SK-N-SH treated with all-trans-retinoic acid at 6 μM for 48 hours (cell line): Measurements from ENCODE around the gene LMAN2.

Experiments used
- ATAC-seq: fragments of 200-7000 bp; cut with Tn5 transposase; 3 replicates; pipeline ENCODE4 v1.9.1; 2020; ENCODE audit warnings: mild to moderate bottlenecking, moderate library complexity
- ARNTL ChIP-seq: fragments of 450-650 bp; formaldehyde crosslinking; IDR thresholded peaks from 2 replicates; pipeline ENCODE4 v1.5.0; 2020; ENCODE audit warnings: low read depth, mild to moderate bottlenecking, moderate library complexity, borderline replicate concordance
- BACH2 ChIP-seq: fragments of 250-450 bp; sonication (Bioruptor Pico); IDR thresholded peaks from 2 replicates; pipeline ENCODE4 v1.9.0; 2021; ENCODE audit warnings: mild to moderate bottlenecking, borderline replicate concordance
- CSDC2 ChIP-seq: fragments of 250-450 bp; sonication (Bioruptor Pico); IDR thresholded peaks from 2 replicates; pipeline ENCODE4 v1.5.0; 2020; ENCODE audit warnings: mild to moderate bottlenecking, moderate library complexity
- ESRRG ChIP-seq: fragments of 250-450 bp; sonication (Bioruptor Pico); IDR thresholded peaks from 2 replicates; pipeline ENCODE4 v1.6.1; 2021; ENCODE audit warnings: mild to moderate bottlenecking
- GLIS3 ChIP-seq: fragments of 250-450 bp; sonication (Bioruptor Pico); IDR thresholded peaks from 2 replicates; pipeline ENCODE4 v1.5.0; 2020; ENCODE audit warnings: mild to moderate bottlenecking, moderate library complexity
- ISL1 ChIP-seq: fragments of 250-450 bp; sonication (Bioruptor Pico); IDR thresholded peaks from 2 replicates; pipeline ENCODE4 v2.1.2; 2022; ENCODE audit warnings: mild to moderate bottlenecking, moderate library complexity
- OSR1 ChIP-seq: fragments of 250-450 bp; sonication (Bioruptor Pico); IDR thresholded peaks from 2 replicates; pipeline ENCODE4 v1.8.0; 2022; ENCODE audit warnings: moderate library complexity, mild to moderate bottlenecking, inconsistent platforms
- POU6F1 ChIP-seq: fragments of 250-450 bp; sonication (Bioruptor Pico); IDR thresholded peaks from 2 replicates; pipeline ENCODE4 v1.8.0; 2021; ENCODE audit warnings: low read depth, mild to moderate bottlenecking, moderate library complexity, borderline replicate concordance
- PPARA ChIP-seq: fragments of 250-450 bp; sonication (Bioruptor Pico); IDR thresholded peaks from 2 replicates; pipeline ENCODE4 v1.5.0; 2020; ENCODE audit warnings: mild to moderate bottlenecking, borderline replicate concordance
- RARB ChIP-seq: fragments of 250-450 bp; sonication (Bioruptor Pico); IDR thresholded peaks from 2 replicates; pipeline ENCODE4 v1.8.0; 2021; ENCODE audit warnings: mild to moderate bottlenecking, moderate library complexity
- SNAI2 ChIP-seq: fragments of 250-450 bp; sonication (Bioruptor Pico); IDR thresholded peaks from 2 replicates; pipeline ENCODE4 v1.5.0; 2020; ENCODE audit warnings: mild to moderate bottlenecking, moderate library complexity
- TCF4 ChIP-seq: fragments of 250-450 bp; sonication (Bioruptor Pico); IDR thresholded peaks from 2 replicates; pipeline ENCODE4 v1.8.0; 2021; ENCODE audit warnings: mild to moderate bottlenecking, moderate library complexity, borderline replicate concordance
- TOX ChIP-seq: fragments of 250-450 bp; sonication (Bioruptor Pico); IDR thresholded peaks from 2 replicates; pipeline ENCODE4 v1.8.0; 2021; ENCODE audit warnings: mild to moderate bottlenecking, moderate library complexity, borderline replicate concordance
- ZC3H10 ChIP-seq: fragments of 250-450 bp; sonication (Bioruptor Pico); IDR thresholded peaks from 2 replicates; pipeline ENCODE4 v1.5.1; 2021; ENCODE audit warnings: mild to moderate bottlenecking, moderate library complexity
- ZNF565 ChIP-seq: fragments of 450-650 bp; formaldehyde crosslinking; conservative IDR thresholded peaks from 2 replicates; pipeline ENCODE4 v1.5.0; 2020; ENCODE audit warnings: low read depth, mild to moderate bottlenecking, moderate library complexity
- ZNF70 ChIP-seq: fragments of 450-650 bp; formaldehyde crosslinking; IDR thresholded peaks from 2 replicates; pipeline ENCODE4 v1.5.0; 2020; ENCODE audit warnings: mild to moderate bottlenecking, moderate library complexity
- ZNF8 ChIP-seq: fragments of 450-650 bp; formaldehyde crosslinking; IDR thresholded peaks from 2 replicates; pipeline ENCODE4 v1.5.0; 2020; ENCODE audit warnings: mild to moderate bottlenecking, moderate library complexity
- TF ChIP-seq, protein P1 (sequence below): fragments of 250-450 bp; sonication (Bioruptor Pico); IDR thresholded peaks from 2 replicates; pipeline ENCODE4 v1.8.0; 2020; ENCODE audit warnings: mild to moderate bottlenecking, moderate library complexity, borderline replicate concordance
- TF ChIP-seq, protein P2 (sequence below): fragments of 250-450 bp; sonication (Bioruptor Pico); IDR thresholded peaks from 2 replicates; pipeline ENCODE4 v1.5.1; 2021; ENCODE audit warnings: mild to moderate bottlenecking, moderate library complexity
- TF ChIP-seq, protein P3 (sequence below): fragments of 250-450 bp; sonication (Bioruptor Pico); IDR thresholded peaks from 2 replicates; pipeline ENCODE4 v1.5.0; 2020; ENCODE audit warnings: mild to moderate bottlenecking, moderate library complexity

The LMAN2 gene

DNA sequence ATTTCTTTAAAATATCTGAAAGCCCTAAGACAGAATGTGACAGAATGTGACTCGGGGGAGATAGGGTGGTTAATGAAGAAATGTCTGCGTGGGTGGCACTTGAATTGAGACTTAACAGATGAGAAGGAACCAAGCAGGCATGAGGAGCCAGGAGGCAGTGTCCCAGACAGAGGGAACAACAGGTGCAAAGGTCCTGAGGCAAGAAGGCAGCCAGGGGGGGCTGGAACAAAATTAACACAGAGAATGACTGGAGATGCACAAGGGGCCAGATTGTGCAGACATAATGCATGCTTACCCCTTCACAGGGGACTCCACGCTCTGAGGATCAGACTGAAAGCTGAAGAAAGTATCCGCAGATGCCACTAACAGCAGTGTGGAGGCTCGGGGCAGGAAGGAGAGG is 1.7 kb downstream of the LMAN2 start:
- no peak for ATAC-seq
- no peak for TF ChIP-seq ZNF70 (CRISPR knock-in tag)
- no peak for TF ChIP-seq BACH2 (CRISPR knock-in tag)
- no peak for TF ChIP-seq PPARA (CRISPR knock-in tag)
- TF ChIP-seq TCF4 (CRISPR knock-in tag): no peak

GRCh38 chr5:177349362-177349647 is 2.2 kb downstream of the LMAN2 start:
- TF ChIP-seq ZNF565 (CRISPR knock-in tag) (no peak), POU6F1 (CRISPR knock-in tag) (no peak), ESRRG (CRISPR knock-in tag) (no peak), ZNF8 (CRISPR knock-in tag) (no peak)
- TF ChIP-seq, protein P1, sequence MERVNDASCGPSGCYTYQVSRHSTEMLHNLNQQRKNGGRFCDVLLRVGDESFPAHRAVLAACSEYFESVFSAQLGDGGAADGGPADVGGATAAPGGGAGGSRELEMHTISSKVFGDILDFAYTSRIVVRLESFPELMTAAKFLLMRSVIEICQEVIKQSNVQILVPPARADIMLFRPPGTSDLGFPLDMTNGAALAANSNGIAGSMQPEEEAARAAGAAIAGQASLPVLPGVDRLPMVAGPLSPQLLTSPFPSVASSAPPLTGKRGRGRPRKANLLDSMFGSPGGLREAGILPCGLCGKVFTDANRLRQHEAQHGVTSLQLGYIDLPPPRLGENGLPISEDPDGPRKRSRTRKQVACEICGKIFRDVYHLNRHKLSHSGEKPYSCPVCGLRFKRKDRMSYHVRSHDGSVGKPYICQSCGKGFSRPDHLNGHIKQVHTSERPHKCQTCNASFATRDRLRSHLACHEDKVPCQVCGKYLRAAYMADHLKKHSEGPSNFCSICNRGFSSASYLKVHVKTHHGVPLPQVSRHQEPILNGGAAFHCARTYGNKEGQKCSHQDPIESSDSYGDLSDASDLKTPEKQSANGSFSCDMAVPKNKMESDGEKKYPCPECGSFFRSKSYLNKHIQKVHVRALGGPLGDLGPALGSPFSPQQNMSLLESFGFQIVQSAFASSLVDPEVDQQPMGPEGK (CRISPR knock-in tag): no peak
- TF ChIP-seq, all 23 proteins: peak for 0
- ATAC-seq: no peak

DNA sequence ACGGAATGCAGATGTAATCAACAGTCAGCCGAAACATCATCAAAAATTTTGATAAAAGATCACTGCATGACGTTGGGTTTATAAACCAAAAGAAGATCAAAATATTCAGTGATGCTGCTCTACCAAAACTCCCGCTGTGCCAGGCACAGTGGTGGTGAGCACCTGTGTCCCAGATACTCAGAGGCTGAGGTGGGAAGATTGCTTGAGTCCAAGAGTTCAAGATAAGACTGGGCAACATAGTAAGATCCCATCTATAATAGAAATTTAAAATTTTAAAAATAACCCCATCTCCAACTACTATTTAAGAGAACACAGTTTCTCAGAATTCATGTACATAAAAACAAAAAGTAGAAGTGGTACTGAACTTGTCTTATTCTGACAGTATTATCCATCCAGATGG is 3.8 kb downstream of the LMAN2 start:
- no peak for TF ChIP-seq GLIS3
- no peak for TF ChIP-seq RARB (CRISPR knock-in tag)
- TF ChIP-seq ZC3H10 (CRISPR knock-in tag): no peak
- no peak for TF ChIP-seq OSR1 (CRISPR knock-in tag)
- no peak for TF ChIP-seq ESRRG (CRISPR knock-in tag)
- TF ChIP-seq BACH2 (CRISPR knock-in tag): no peak
- TF ChIP-seq POU6F1 (CRISPR knock-in tag): no peak
- ATAC-seq: no peak

- TF ChIP-seq ARNTL (CRISPR knock-in tag) (no peak), TOX (CRISPR knock-in tag) (no peak), ZNF8 (CRISPR knock-in tag) (no peak), ISL1 (CRISPR knock-in tag) (no peak), ESRRG (CRISPR knock-in tag) (no peak), POU6F1 (CRISPR knock-in tag) (no peak), BACH2 (CRISPR knock-in tag) (no peak), SNAI2 (CRISPR knock-in tag) (no peak), PPARA (CRISPR knock-in tag) (no peak), RARB (CRISPR knock-in tag) (no peak)
- TF ChIP-seq, protein P2, sequence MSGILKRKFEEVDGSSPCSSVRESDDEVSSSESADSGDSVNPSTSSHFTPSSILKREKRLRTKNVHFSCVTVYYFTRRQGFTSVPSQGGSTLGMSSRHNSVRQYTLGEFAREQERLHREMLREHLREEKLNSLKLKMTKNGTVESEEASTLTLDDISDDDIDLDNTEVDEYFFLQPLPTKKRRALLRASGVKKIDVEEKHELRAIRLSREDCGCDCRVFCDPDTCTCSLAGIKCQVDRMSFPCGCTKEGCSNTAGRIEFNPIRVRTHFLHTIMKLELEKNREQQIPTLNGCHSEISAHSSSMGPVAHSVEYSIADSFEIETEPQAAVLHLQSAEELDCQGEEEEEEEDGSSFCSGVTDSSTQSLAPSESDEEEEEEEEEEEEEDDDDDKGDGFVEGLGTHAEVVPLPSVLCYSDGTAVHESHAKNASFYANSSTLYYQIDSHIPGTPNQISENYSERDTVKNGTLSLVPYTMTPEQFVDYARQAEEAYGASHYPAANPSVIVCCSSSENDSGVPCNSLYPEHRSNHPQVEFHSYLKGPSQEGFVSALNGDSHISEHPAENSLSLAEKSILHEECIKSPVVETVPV (CRISPR knock-in tag): no peak
- ATAC-seq: no peak
These were observed 4.6 kb downstream of the LMAN2 start for GRCh38 chr5:177346820-177347219.

DNA sequence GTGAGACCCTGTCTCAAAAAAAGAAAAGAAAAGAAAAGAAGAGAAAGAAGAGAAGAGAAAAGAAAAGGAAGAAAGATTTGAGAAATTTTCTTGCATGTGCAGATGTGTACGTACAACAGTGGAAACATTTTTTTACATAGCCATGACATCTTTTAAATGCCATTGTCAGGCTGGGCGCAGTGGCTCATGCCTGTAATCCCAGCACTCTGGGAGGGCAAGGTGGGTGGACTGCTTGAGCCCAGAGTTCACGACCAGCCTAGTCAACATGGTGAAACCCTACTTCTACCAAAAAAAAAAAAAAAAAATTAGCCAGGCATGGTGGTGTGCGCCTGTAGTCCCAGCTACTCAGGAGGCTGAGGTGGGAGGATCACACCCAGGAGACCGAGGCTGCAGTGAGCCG is 6.6 kb downstream of the LMAN2 start:
- ATAC-seq: no peak
- TF ChIP-seq SNAI2 (CRISPR knock-in tag) (no peak), OSR1 (CRISPR knock-in tag) (no peak), ZNF565 (CRISPR knock-in tag) (no peak), CSDC2 (CRISPR knock-in tag) (no peak), ISL1 (CRISPR knock-in tag) (no peak)
- TF ChIP-seq, protein P3, sequence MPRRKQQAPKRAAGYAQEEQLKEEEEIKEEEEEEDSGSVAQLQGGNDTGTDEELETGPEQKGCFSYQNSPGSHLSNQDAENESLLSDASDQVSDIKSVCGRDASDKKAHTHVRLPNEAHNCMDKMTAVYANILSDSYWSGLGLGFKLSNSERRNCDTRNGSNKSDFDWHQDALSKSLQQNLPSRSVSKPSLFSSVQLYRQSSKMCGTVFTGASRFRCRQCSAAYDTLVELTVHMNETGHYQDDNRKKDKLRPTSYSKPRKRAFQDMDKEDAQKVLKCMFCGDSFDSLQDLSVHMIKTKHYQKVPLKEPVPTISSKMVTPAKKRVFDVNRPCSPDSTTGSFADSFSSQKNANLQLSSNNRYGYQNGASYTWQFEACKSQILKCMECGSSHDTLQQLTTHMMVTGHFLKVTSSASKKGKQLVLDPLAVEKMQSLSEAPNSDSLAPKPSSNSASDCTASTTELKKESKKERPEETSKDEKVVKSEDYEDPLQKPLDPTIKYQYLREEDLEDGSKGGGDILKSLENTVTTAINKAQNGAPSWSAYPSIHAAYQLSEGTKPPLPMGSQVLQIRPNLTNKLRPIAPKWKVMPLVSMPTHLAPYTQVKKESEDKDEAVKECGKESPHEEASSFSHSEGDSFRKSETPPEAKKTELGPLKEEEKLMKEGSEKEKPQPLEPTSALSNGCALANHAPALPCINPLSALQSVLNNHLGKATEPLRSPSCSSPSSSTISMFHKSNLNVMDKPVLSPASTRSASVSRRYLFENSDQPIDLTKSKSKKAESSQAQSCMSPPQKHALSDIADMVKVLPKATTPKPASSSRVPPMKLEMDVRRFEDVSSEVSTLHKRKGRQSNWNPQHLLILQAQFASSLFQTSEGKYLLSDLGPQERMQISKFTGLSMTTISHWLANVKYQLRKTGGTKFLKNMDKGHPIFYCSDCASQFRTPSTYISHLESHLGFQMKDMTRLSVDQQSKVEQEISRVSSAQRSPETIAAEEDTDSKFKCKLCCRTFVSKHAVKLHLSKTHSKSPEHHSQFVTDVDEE: no peak
- TF ChIP-seq, protein P2 (CRISPR knock-in tag): no peak
- TF ChIP-seq, all 23 proteins: peak for 0
